Uterus (tissue), 2 donors: ENCODE measurements around the gene TBC1D19.

Experiments
- POLR2A ChIP-seq, 2 donors: fragments of 450-650 bp; IDR thresholded peaks; one replicate each; pipeline ENCODE4 v1.6.1; 2016; ENCODE audit warnings: antibody characterized with exemption in 2 of 2, mild to moderate bottlenecking in 1 of 2, moderate library complexity in 1 of 2
- TF ChIP-seq, protein P1 (sequence below), 4 experiments: fragments of 200-600 bp in 2 of 4; fragments of 450-650 bp in 2 of 4; sonication (generic) in 2 of 4; IDR thresholded peaks; one replicate each; pipeline ENCODE4 v1.5.1; 2016 to 2019; ENCODE audit warnings: antibody characterized with exemption in 4 of 4, mild to moderate bottlenecking in 2 of 4, moderate library complexity in 1 of 4

DNA sequence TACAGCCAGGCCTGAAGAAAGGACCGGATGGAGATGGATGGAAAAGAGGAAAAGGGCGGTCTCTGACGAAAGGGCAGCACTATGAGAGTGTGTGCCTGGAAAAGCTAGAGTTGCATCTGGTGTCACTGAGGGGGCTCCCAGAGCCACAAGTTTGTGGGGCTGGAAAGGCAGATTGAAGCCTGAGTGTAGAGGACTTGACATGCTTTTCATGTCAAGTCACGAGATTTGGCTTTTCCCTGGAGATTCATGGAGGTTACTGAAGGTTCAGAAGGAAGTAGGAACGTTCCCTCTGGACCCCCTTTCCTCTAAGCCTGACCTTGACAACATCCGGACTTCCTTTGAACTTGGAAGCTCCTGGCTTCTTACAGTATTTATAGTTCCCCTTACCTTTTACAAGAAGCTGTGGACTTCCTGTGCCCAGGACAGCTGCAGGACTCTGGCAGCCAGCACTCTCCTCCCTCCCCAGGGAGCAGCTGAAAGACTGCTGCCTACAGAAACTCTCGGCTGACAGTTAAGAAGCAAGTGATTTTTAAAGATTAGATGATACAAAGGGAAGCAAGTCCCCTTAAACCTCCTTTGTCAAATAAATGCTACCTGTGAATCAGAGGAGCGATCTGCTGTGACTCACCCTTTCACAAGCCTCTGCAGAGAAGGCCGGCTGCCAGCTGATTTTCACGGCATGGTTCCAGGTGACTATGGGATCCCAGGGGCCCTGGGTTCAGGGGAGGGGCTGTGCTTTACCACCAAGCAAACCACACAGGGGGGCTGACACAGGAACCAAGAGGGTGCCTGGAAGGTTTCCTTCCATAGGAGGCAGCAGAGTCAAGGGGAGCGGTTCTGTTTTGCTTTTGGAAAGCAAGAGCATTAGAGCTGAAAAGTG lies 203.8 kb downstream of the TBC1D19 start:
- TF ChIP-seq, protein P1, sequence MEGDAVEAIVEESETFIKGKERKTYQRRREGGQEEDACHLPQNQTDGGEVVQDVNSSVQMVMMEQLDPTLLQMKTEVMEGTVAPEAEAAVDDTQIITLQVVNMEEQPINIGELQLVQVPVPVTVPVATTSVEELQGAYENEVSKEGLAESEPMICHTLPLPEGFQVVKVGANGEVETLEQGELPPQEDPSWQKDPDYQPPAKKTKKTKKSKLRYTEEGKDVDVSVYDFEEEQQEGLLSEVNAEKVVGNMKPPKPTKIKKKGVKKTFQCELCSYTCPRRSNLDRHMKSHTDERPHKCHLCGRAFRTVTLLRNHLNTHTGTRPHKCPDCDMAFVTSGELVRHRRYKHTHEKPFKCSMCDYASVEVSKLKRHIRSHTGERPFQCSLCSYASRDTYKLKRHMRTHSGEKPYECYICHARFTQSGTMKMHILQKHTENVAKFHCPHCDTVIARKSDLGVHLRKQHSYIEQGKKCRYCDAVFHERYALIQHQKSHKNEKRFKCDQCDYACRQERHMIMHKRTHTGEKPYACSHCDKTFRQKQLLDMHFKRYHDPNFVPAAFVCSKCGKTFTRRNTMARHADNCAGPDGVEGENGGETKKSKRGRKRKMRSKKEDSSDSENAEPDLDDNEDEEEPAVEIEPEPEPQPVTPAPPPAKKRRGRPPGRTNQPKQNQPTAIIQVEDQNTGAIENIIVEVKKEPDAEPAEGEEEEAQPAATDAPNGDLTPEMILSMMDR (IDR thresholded peaks at IDR 0.05) = peak in 3 of 4 experiments; percentile 6 to 34 (median 19)
- TF ChIP-seq POLR2A (IDR thresholded peaks at IDR 0.05) = no peak
